KOPT-K1 (cell line): ENCODE data around the gene FAM47E.
"Not testable (repeated sequence)": the region's sequence is repeated elsewhere in the genome, so short reads cannot be mapped to it uniquely, and the experiment has no call there.

Source experiments
- H3K27ac ChIP-seq: fragments of 200-600 bp; sonication (generic); 2 replicates; pipeline ENCODE4 v1.5.1; 2016; ENCODE audit warnings: antibody characterized with exemption, mild to moderate bottlenecking, low read depth, low read length; ENCODE audit not compliant: poor library complexity, severe bottlenecking
- H3K36me3 ChIP-seq: fragments of 200-600 bp; sonication (generic); 2 replicates; pipeline ENCODE4 v1.5.1; 2017; ENCODE audit warnings: antibody characterized with exemption, mild to moderate bottlenecking, low read length, moderate library complexity; ENCODE audit not compliant: insufficient read depth
- H3K9me3 ChIP-seq: fragments of 200-600 bp; sonication (generic); 2 replicates; pipeline ENCODE4 v1.5.1; 2017; ENCODE audit warnings: antibody characterized with exemption, low read length, mild to moderate bottlenecking; ENCODE audit not compliant: insufficient read depth, poor library complexity, severe bottlenecking

The FAM47E gene

DNA sequence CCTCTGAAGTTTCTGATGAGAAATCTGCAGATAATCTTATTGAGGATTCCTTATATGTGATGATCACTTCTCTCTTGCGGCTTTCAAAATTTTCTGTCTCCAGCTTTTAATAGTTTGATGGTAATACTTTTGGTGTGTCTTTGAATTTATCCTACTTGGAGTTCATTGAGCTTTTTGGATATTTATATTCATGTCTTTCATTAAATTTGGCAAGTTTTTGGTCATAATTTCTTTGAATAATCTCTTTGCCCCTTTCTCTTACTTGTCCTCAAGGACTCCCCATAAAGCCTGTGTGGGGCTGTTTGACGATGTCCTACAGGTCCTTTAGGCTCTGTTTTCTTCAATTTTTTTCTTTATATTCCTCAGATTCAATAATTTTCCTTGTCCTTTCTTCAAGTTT, 11.3 kb upstream of the FAM47E start:
- H3K9me3 ChIP-seq: peaks cover 12% of the 10 kb centered on the region
- no peaks in the 10 kb centered on the region for H3K36me3 ChIP-seq
- no peak overlapping the region for H3K27ac ChIP-seq

DNA sequence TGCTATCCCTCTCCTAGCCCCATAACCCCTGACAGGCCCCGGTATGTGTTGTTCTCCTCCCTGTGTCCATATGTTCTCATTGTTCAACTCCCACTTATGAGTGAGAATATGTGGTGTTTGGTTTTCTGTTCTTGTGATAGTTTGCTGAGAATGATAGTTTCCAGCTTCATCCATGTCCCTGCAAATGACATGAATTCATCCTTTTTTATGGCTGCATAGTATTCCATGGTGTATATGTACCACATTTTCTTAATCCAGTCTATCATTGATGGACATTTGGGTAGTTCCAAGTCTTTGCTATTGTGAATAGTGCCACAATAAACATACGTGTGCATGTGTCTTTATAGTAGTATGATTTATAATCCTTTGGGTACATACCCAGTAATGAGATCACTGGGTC, 7.6 kb upstream of the FAM47E start:
- not testable (repeated sequence) for H3K36me3 ChIP-seq, H3K27ac ChIP-seq
- peaks cover 12% of the 10 kb centered on the region for H3K9me3 ChIP-seq

DNA sequence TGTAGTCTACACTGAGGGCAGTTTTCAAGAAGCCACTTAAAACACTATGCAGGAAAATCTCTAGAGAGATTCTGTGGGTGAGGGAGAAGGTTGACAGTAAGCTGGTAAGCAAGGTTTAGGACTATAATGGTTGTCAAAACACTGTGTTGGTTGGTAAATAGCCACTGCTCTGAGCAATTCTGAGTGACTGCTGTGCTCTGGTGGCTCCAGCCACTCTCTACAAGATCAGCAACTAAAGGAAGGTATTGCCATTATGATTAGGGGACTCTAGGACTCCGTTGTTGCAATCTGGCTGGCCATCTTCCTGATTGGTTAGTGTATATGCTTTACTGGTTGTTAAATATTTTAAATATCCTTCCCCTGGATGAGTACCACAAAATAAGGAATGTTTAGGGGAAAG, 5.5 kb upstream of the FAM47E start:
- Histone ChIP-seq H3K27ac (no peak overlapping the region), H3K9me3 (no peaks in the 10 kb centered on the region), H3K36me3 (no peaks in the 10 kb centered on the region)

DNA sequence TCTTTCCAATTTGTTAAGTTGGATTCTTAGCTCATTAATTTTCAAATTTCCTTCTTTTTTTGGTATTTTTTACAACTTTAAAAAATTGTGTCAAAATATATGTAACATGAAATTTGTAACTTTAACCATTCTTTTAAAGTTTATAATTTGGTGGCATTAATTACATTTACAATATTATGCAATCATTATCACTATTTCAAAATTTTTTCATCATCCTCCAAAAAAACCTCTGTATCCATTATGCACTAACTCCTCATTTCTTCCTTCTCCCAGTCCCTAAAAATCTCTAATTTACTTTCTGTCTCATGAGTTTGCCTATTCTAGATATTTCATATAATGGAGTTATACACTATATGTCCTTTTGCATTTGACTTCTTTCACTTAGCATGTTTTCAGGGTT, 4.7 kb upstream of the FAM47E start:
- H3K9me3 ChIP-seq: no peaks in the 10 kb centered on the region
- H3K36me3 ChIP-seq: no peaks in the 10 kb centered on the region
- no peak overlapping the region for H3K27ac ChIP-seq

DNA sequence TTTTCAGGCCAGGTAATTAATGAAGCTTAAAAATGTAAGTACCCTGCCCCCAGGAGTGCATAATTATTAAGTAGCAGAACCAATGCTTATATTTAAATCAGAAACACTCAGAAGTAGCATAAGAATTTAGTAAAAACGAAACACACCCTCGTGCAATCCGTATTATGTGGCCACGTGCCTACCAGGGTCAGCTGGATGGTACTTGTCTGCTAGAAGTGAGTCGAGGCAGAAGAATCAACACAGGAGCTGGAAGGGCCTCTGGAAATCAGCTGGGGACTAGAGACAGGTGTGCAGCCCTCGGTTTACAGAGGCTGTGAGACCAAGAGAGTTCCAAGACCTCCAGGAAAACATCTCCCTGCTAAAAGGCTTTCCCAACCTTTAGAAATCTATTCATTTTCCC, 559 bp upstream of the FAM47E start:
- no peak overlapping the region for H3K27ac ChIP-seq
- H3K9me3 ChIP-seq: peaks cover 4% of the 10 kb centered on the region

DNA sequence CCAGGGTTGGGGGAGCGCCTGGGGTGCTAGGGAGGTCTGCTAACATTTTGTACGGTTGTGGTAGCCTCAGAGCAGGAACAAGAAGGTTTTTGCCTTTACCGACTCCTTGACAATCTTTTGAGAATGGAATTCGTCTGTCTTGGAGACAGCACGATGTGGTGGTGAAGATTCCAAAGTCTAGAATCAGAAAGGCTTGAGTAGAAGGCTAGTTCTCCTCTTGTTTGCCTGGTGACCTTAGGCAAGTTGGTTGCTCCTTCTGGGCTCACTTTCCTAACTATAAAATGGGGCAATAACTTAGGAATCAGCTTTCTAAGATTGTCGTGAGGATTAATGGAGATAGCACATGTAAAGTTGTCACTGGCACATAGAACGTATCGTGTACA, 741 bp downstream of the FAM47E start:
- H3K36me3 ChIP-seq: no peaks in the 10 kb centered on the region
- H3K9me3 ChIP-seq: peaks cover 4% of the 10 kb centered on the region
- no peak overlapping the region for H3K27ac ChIP-seq

More for the DNA sequence above, 559 bp upstream of the FAM47E start:
- no peaks in the 10 kb centered on the region for H3K36me3 ChIP-seq

DNA sequence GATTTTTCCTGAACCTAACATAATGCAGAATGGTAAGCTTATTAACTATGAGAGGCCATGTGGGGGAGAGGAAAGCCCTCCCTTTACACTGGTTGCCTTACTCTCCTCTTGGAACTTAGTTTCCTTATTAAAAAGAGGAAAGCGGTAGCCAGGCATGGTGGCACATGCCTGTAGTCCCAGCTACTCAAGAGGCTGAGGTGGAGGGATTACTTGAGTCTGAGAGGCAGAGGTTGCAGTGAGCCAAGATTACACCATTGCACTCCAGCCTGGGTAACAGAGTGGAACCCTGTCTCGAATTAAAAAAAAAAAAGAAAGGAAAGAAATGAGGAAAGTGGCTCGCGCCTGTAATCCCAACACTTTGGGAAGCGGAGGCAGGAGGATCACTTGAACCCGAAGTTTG, 2.0 kb downstream of the FAM47E start:
- Histone ChIP-seq H3K9me3 (peaks cover 4% of the 10 kb centered on the region), H3K27ac (no peak overlapping the region)

DNA sequence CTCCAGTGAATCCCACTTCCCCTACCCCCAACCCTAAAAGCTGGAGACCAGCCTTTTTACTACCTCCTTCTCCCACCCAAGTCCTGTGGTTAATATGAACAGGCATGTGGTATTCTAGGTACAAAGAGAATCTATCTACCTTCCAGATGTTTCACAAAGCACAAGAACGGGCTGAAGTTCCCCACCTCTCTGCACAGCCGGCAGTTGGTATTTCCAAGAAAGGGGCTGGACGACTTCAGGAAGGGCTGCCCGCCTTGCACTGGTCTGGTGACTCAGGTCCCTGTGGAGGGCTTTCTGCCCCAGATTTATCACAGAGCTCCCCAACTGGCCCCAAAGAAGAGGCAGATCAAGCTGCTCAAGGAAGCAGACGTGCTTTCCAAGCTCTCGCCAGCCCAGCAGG, 4.5 kb downstream of the FAM47E start:
- Histone ChIP-seq H3K27ac (no peak overlapping the region), H3K36me3 (no peaks in the 10 kb centered on the region), H3K9me3 (peaks cover 4% of the 10 kb centered on the region)

More for the DNA sequence above, 2.0 kb downstream of the FAM47E start:
- H3K36me3 ChIP-seq: no peaks in the 10 kb centered on the region

DNA sequence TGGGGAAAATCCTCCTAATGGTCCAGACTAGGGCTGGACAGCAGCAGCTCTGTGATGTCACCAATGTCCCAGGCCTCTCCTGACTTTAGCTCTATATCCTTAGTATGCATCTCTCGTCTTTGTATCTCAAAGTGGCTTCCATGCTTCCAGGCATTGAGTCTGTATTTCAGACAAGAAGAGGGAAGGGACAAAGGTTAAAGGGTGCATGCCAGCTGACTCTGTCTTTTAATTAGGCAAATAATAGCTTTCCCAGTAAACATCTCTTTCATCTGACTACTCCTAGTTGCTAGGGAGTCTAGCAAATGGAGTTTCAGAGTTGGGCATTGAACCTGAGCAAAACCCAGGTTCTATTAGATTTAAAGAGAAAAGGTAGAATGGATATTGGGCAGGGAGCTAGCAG, 5.4 kb downstream of the FAM47E start:
- H3K27ac ChIP-seq: no peak overlapping the region
- H3K36me3 ChIP-seq: no peaks in the 10 kb centered on the region
- peaks cover 4% of the 10 kb centered on the region for H3K9me3 ChIP-seq

DNA sequence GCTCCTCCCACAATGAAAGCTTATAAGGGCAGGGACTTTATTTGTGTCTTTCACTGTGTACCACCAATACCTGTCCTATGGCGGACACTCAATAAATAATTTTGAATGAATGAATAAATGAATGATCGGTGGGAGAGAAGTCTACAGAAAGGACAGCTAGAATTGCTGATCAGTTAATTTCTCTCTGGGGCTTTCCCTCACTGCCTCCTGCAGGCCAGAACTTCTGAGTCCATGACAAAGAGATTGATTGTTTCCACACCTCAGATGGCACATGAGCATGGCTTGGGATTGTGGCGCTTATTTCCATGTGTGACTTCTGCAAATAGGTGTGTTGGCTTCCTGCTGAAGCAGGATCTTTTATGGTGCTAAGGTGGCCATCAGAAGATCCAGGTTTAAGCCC, 6.3 kb downstream of the FAM47E start:
- peaks cover 4% of the 10 kb centered on the region for H3K9me3 ChIP-seq
- no peak overlapping the region for H3K27ac ChIP-seq
- H3K36me3 ChIP-seq: no peaks in the 10 kb centered on the region

DNA sequence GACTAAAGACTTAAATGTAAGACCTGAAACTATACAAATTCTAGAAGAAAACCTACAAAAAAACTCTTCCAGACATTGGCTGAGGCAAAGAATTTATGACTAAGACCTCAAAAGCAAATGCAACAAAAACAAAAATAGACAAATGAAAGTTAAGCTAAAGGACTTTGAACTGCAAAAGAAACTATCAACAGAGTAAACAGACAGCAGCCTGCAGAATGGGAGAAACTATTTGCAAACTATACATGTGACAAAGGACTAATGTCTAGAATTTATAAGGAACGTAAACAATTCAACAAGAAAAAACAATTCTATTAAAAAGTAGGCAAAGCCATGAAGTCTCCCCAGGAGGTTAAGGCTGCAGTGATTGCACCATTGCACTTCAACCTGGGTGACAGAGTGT, 9.1 kb downstream of the FAM47E start:
- H3K9me3 ChIP-seq: peaks cover under 1% of the 10 kb centered on the region
- H3K36me3 ChIP-seq: no peaks in the 10 kb centered on the region
- no peak overlapping the region for H3K27ac ChIP-seq

DNA sequence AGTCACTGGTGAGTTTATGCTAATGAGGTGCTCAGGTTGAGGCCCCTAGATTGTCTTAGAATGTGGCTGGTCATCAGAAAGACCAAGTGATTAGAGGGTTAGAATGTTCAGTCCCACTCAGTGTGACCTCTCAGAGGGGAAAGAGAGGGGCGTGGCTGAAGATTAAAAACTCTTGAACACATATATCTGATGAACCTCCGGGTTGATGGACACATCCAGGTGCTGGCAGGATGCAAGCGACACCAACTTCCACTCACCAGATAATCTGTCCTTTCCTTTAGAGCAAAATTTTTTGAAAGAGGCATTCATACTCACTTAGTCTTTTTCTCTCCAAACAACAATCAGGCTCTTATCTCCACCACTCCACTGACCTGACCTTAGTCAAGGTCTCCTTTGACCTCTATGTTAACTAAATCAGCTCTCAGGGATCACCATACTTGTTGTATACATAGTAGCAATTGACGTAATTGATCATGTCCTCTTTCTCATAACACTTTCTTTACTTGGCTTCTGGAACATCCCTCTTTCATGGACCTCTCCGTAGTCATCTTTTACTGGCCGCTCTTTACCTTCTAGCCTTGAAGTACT, 14.2 kb downstream of the FAM47E start:
- Histone ChIP-seq H3K9me3 (no peaks in the 10 kb centered on the region), H3K27ac (no peak overlapping the region), H3K36me3 (no peaks in the 10 kb centered on the region)

DNA sequence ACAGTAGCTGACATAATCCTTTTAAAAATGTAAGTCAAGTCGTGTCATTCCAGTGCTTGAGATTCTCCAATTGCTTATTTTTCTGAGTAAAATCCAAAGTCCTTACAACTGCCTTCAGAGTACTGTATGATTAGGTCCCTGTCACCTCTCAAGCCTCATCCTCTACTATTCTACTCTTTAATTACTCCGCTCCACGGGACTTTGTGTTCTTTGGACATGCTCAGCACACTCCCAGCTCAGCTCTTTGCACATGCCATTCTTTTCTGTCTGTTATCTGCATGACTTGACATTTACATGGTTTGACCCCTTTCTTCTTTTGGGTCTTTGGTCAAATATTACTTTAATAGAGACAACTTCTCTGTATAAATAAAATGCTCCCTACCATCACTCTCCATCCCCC, 15.1 kb downstream of the FAM47E start:
- Histone ChIP-seq H3K36me3 (no peaks in the 10 kb centered on the region), H3K27ac (no peak overlapping the region), H3K9me3 (no peaks in the 10 kb centered on the region)

DNA sequence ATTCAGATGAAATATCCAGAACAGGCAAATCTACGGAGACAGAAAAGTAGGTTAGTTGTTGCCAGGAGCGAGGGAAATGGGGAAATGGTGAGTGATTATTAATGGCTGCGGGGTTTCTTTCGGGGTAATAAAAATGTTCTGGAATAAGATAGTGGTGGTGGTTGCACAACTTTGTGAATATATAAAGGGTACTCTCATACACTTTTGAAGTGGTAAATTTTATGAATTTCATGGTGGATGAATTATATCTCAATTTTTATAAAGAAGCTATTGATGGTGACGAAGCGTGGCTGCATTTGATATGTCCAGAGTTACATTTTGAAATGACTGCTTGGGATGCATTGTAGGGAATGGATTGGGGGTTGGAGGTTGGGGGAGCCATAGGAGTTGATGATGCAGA, 16.3 kb downstream of the FAM47E start:
- H3K36me3 ChIP-seq: no peaks in the 10 kb centered on the region
- H3K9me3 ChIP-seq: no peaks in the 10 kb centered on the region
- no peak overlapping the region for H3K27ac ChIP-seq

DNA sequence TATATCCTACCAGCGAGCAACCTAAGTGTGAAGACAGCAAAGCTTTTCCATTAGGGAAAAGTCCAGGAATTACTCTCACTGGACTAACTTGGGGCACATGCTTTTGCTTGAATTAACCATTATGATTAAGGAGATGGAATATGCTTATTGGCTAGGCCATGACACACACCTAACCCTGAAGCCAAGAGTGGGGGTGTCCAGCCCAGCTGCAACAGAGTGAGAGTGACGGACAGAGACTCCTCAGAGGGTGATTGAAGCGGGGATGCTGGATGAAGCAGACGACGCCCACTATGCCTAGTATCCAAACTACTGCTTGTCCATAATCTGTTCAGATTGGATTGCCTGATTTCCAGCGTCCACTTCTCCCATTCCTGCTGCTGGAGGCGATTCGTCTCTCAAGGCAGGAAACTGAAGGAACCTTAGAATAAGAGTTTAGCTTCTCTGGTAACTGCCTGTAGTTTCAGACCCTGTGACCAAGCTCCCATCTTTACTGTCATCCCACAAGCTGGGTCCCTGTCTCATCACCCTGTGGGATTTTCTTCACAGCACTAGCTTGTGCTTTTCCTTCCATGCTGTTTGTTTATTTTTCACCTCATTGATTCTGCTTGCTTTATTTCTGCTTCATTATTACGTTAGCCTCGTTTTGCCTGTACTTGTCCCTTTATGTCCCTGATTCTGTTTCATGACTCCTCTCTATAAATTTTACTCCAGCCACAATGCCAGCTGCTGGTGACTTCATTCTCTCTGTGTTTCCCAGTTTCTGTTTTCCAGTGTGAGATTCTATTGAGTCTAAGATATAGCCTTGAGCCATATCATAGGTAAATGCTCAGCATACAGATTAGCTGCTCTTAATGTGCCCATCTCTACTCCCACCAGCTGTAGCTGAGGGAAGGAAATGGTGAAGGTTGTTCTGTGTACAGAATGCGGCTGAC, 19.0 kb downstream of the FAM47E start:
- no peak overlapping the region for H3K27ac ChIP-seq
- H3K9me3 ChIP-seq: no peaks in the 10 kb centered on the region
- no peaks in the 10 kb centered on the region for H3K36me3 ChIP-seq

DNA sequence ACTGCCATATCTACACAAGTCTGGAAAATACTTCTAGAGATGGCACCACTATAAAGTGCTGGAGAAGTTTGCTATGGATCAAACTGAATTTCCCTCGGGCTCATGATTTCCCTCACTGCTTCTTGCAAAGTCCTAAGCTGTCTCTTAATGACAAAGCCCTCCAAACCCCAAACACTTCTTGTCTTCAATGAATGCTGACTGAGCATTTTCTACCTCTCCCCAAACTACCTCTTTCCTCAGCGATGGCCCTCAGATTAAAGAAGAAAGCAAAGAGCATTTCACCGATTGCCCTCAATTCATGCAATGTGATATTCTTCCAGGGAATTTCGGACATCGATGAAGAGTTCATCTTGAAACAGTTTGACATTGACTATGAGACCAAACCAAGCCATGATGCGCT, 19.7 kb downstream of the FAM47E start:
- Histone ChIP-seq H3K36me3 (no peaks in the 10 kb centered on the region), H3K9me3 (no peaks in the 10 kb centered on the region), H3K27ac (no peak overlapping the region)
